Activated T-cell treated with anti-CD3 and anti-CD28 coated beads for 48 hours (primary cell): ENCODE data around the gene EIF4E1B.

Experiments
- DNase-seq: peaks from one replicate; pipeline ENCODE4 v3.0.0-alpha.2; 2020; ENCODE audit warnings: low read depth

EIF4E1B gene

GRCh38 chr5:176664479-176664878, 34.0 kb downstream of the EIF4E1B start:
- DNase-seq: no peak

GRCh38 chr5:176664886-176665285, 34.4 kb downstream of the EIF4E1B start:
- DNase-seq: no peak

DNA sequence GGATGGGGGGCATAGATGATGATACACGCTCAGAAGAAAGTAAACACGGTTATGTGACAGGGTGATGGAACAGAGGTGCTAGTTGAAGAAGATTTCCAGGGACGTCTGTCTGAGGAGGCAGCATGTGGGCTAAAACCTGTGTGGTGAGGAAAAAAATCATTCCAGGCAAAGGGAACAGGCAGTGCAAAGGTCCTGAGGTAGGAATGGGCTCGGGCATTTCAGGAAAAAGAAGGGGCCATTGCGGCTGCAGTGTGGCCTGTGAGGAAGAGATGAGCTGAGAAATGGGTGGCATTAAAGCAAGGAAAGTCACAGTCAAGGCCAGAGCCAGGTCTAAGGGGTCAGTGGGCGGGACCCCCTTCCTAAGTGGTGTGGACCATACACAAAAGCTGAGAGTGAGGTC, 35.0 kb downstream of the EIF4E1B start:
- no peak for DNase-seq

- DNase-seq: no peak
Measured at GRCh38 chr5:176667637-176668036, 37.2 kb downstream of the EIF4E1B start.

DNA sequence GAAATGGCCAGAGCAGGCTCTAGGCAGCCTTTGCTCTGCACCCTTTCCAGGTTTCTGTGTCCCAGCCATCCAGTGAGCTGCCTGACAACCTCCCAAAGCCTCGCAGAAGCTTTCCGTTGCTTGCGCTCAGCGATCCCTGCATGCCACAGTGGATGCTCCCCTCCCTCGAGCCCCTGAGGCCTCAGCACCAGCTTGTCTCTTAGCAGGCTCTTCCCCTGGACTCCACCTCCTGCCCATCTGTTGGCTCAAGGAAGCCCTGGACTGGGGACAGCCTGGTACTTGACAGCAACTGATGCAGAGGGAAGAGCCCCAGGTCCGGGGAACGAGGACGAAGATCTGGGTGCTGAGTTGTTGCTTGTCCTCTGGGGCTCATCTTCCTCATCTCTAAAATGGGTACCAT, 40.0 kb downstream of the EIF4E1B start:
- no peak for DNase-seq

DNA sequence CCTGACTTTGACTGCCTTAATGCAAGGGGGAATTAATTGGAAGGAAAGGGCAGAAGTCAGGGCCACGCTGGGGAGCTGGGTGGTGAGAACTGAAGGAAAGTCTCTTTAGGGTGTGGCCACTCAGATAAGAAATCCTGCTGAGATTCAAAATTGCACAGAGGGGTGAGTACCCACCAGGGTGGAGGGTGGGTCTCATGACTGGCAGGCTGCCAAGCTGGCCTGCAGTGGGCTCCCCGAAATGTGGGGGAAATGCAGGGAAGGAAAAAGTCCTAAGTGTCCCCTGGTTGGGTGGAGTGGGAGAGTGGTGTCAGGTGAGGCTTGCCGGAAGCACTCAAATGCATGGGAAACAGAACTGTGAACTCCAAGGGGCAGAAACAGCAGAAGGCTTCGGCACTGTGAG, 40.9 kb downstream of the EIF4E1B start:
- no peak for DNase-seq

- DNase-seq: no peak
Measured at GRCh38 chr5:176671890-176672747, 41.6 kb downstream of the EIF4E1B start.

- no peak for DNase-seq
Measured at GRCh38 chr5:176673651-176674583, 43.4 kb downstream of the EIF4E1B start.

DNA sequence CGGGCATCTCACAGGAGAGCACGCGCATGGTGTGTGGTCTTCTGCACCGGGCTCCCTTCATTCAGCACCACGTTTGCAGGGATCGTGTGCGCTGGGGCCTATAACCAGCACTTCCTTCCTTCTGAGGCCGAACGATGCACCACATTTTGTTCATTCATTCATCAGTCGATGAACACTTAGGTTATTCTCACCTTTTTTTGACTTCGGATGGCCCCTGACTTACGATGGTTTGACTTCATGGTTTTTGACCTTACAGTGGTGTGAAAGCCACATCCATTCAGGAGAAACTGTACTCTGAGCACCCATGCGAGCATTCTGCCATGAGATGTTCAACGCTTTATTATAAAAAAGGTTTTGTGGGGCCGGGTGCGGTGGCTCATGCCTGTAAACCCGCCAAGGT, 44.3 kb downstream of the EIF4E1B start:
- no peak for DNase-seq

DNA sequence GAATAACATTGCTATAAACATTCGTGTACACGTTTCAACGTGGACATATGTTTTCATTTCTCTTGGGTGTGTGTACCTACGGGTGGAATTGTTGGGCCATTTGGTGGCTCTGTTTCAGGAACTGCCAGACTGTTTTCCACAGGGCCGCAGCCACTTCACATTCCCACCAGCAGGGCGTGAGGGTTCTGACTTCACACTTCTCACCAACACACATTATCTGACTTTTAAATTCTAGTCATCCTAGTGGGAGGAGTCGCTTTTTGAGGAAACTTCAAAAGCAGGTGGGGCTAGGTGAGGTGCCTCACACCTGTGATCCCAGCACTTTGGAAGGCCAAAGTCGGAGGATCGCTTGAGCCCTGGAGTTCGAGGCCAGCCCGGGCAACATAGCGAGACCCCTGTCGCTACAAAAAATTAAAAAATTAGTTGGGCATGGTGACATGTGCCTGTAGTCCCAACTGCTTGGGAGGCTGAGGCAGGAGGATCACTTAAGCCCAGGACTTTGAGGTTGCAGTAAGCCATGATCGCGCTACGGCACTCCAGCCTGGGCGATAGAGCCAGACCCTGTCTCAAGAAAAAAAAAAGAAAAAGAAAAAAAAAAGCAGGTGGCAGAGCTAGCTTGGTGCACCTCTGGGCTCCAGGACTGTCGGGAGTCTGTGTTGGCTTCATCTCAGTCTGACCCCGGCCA, 45.3 kb downstream of the EIF4E1B start:
- DNase-seq: no peak

DNA sequence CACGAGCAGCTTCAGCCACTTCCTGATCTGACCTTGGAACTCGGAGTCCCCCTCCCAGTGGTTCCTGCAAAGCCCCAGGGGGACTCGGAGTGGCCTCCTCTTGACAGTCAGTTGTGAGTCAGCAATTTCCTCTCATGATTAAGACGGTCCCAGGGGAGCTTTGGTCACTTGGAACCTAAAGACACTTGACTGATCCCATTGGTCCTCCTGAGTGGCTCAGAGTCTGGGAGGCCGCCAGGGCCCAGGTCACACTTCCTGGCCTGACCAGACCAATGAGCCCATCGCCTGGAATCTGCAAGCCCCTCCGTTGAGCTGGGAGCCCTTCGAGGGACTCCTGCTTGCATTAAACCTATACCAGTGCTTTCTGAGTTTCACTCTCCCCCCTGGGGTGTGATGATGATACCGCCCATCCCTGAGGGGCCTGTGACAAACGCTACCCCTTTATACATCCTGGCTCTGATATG, 45.9 kb downstream of the EIF4E1B start:
- no peak for DNase-seq

- DNase-seq: no peak
Measured at GRCh38 chr5:176677209-176677939, 46.9 kb downstream of the EIF4E1B start.

DNA sequence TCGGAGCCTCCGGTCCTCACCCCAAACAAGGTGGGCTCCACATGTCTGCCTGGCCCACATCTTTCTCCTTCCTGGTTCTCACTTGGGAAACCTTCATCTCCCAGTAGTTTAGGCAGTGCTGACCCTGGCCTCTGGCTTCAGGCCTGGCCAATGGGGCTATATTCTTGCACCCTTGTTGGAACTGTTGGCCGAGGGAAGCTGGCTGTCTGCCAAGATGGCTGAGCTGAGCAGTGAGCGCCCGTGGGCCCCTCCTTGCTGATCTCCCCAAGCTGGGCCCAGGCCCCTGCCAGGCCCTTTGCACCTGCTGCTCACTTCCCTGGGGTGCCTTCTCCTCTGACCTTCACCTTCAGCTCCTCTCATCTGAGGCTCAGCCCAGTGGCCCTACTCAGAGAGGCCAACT, 48.1 kb downstream of the EIF4E1B start:
- no peak for DNase-seq

GRCh38 chr5:176679365-176680225, 49.1 kb downstream of the EIF4E1B start:
- DNase-seq: no peak

- DNase-seq: no peak
Measured at GRCh38 chr5:176680226-176680563, 49.7 kb downstream of the EIF4E1B start.

DNA sequence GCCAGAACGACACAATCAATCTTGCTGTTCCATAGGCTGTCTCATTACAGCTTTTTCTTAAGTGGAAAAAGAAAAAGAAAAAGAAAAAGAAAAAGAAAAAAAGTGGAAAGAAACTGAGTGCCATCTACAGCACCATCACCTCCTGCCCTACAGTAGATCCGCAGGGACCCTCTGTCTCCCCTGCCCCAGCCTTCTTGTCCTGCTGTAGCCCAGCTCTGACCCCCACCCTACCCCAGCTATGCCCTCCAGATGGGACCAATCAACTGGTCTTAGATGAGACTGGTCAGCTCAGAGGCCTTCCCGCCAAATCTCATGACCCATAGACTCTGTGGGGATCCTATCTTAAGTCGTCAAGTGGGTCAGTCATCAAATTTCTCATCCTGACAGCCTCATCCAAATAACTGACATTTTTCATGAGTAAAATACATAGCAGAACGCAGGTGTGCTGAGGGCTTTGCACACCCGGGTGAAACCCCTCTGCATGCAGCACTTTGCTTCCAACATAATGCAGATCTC, 51.6 kb downstream of the EIF4E1B start:
- no peak for DNase-seq

GRCh38 chr5:176685010-176685409, 54.5 kb downstream of the EIF4E1B start:
- no peak for DNase-seq

GRCh38 chr5:176687247-176687646, 56.8 kb downstream of the EIF4E1B start:
- no peak for DNase-seq

DNA sequence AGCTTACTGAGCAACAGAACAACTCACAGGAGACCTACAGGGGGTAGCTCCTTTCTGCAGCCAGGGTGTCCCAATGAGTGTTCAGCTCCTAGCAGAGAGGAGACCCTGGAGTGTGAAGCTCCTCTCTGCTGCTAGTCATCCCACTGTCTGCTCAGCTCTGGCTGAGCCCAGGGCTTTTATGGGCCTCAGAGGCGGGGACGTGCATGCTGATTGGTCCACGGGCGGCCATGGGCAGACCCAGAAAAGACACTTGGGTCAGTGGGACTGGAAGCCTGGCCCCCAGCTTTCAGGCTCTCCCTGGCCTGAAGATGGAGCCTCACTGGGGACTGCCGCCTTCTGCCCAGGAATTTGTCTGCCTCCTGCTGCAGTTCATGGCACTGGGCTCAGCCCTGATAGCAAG, 57.4 kb downstream of the EIF4E1B start:
- no peak for DNase-seq

DNA sequence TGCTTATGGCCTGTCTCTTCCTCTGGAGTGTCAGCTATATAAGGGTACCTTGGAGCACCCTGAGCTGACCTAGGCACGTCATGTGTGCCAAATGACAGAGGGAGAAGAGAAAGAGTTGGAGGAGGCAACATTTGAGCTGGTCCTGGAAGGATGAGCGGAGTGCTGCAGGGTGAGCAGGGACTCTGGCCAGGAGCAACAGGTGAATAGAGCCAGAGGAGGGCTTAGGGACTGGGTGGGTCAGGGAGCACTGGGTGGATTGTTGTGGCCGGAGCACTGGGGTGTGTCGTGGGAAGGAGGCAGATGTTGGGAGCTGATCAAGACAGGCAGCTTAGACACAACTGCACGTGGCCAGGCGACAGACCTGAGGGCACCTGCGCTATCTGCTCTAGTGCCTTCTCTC, 60.4 kb downstream of the EIF4E1B start:
- DNase-seq: no peak

DNA sequence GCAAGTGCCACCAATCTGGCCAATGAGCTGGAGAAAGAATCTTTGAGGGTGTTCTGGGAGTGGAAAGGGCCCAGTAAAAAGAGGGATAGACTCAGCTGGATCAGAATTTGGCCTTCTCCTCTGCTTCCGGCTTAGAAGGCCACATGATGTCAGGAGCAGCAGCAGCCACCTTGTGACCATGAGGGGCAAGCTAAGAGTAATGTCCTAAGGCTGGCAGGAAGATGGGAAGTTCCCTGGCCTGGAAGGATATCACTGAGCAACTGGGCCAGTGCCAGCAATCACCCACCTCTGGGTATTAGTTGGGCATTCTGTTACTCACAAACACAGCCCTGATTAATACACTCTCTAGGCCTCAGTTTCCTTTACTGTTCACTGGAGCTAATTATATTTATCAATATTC, 61.0 kb downstream of the EIF4E1B start:
- DNase-seq: no peak
